Psoas muscle (tissue), 8 donors: ENCODE data around the gene RNF13. TPM values are rescaled to one million over a fixed set of nuclear protein-coding genes. Genes with fewer than 3 reads are reported as not detected.

ENCODE experiments used
- ATAC-seq, 4 donors: fragments of 200-7000 bp; cut with Tn5 transposase; one replicate each; pipeline ENCODE4 v1.9.1; 2020; ENCODE audit warnings: moderate library complexity in 3 of 4, mild to moderate bottlenecking in 2 of 4
- DNase-seq, 2 donors: peaks; one replicate each; pipeline ENCODE4 v3.0.0-alpha.2; 2020
- H3K27ac ChIP-seq: fragments of 200-600 bp; one replicate; pipeline ENCODE4 v1.8.0; 2022
- H3K27me3 ChIP-seq, 3 donors: fragments of 200-600 bp in 1 of 3; one replicate each; pipeline versions ENCODE4 v1.6.1 to v1.8.0; 2013 to 2022; ENCODE audit warnings: low read length in 2 of 3, mild to moderate bottlenecking in 2 of 3, moderate library complexity in 1 of 3; ENCODE audit not compliant: insufficient read depth in 3 of 3
- H3K36me3 ChIP-seq, 2 donors: fragments of 200-600 bp in 1 of 2; one replicate each; pipeline versions ENCODE4 v1.6.1 to v1.8.0; 2013 to 2022; ENCODE audit warnings: low read depth in 1 of 2, mild to moderate bottlenecking in 1 of 2, moderate library complexity in 1 of 2; ENCODE audit not compliant: insufficient read depth in 1 of 2
- H3K4me1 ChIP-seq: fragments of 200-600 bp; one replicate; pipeline ENCODE4 v1.8.0; 2022
- H3K4me3 ChIP-seq: fragments of 200-600 bp; one replicate; pipeline ENCODE4 v1.8.0; 2022; ENCODE audit warnings: mild to moderate bottlenecking
- H3K9me3 ChIP-seq: fragments of 200-600 bp; one replicate; pipeline ENCODE4 v1.8.0; 2022
- WGBS, 3 donors: extraction: QIAGEN DNeasy Blood & Tissue Kit; methylation state at CpG; one replicate each; pipeline versions ENCODE4 v1.1.6 to v1.1.7; 2013; 5-methylcytosine and 5-hydroxymethylcytosine counted together
- intact Hi-C, 2 donors: fragments of 100-400 bp; cut with DNase I; formaldehyde crosslinking; loops; one replicate each; pipeline versions ENCODE4 v1.11.0 to v1.14.2; 2022
- polyA plus RNA-seq, 3 donors: library from polyadenylated mRNA; stranded (reverse); fragments of 200-250 nt; gene quantifications; one replicate each; pipeline ENCODE4 v1.2.3, GENCODE V29; 2013
- total RNA-seq, 4 donors: library from RNA; stranded (reverse); fragmentation: NEBNext Ultra II Directional in 2 of 4; extraction: Animal tissue kit (Norgen Biotek cat#: 25700) in 2 of 4; gene quantifications; one replicate each; pipeline versions ENCODE4 v1.2.1 to v1.2.4, GENCODE V29; 2021 to 2023
- TF ChIP-seq, protein P1 (sequence below): fragments of 200-600 bp; IDR thresholded peaks from one replicate; pipeline ENCODE4 v1.8.0; 2022; ENCODE audit warnings: antibody characterized with exemption
- donor health status: healthy with polysubstance abuse.
- donor health status: DM: no; HTN: no; CAD: no; lungs with moderate emphysema.
- donor health status: Bipolar disorder and iron deficiency.
- donor health status: healthy.
- donor health status: DM: yes; HTN: yes; CAD: no.
- donor health status: DM: no; HTN: no; CAD: no.
- donor health status: DM: no; HTN: no; CAD: no.
- donor health status: DM: yes; HTN: yes; CAD: no.

Gene RNF13
- total and polyA plus RNA-seq, 7 donors: 21.7 to 51.0 (median 41.6) TPM

DNA sequence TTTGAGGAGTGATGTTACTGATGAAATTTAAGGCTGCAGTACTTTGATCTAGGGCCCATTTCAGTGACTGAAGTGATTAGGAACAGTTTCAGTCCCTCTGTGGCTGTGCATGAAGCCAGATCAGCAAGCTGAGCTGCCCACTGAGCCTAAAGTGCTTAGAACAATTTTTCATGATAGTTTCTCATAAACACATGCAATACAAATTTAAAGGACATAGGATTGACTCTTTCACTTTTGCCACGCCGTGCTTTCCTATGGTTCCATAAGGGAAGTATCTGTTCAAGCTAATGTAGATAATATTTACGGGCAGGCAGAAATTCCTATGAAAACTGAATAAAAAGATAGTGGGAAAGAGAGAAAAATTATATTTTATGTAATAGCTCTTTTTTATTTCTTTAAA is 31.3 kb upstream of the RNF13 start:
- no peak for ATAC-seq
- H3K27ac ChIP-seq: no peak overlapping the region
- WGBS, 3 donors: 81 to 92% (median 90%) methylated on average over 3 of the region's 3 CpGs
- DNase-seq: no peak
- intact Hi-C loops: no loop called here
- H3K4me3 ChIP-seq: no peak overlapping the region
- no peaks in the 10 kb centered on the region for H3K9me3 ChIP-seq
- no peaks in the 10 kb centered on the region for H3K27me3 ChIP-seq
- TF ChIP-seq, protein P1, sequence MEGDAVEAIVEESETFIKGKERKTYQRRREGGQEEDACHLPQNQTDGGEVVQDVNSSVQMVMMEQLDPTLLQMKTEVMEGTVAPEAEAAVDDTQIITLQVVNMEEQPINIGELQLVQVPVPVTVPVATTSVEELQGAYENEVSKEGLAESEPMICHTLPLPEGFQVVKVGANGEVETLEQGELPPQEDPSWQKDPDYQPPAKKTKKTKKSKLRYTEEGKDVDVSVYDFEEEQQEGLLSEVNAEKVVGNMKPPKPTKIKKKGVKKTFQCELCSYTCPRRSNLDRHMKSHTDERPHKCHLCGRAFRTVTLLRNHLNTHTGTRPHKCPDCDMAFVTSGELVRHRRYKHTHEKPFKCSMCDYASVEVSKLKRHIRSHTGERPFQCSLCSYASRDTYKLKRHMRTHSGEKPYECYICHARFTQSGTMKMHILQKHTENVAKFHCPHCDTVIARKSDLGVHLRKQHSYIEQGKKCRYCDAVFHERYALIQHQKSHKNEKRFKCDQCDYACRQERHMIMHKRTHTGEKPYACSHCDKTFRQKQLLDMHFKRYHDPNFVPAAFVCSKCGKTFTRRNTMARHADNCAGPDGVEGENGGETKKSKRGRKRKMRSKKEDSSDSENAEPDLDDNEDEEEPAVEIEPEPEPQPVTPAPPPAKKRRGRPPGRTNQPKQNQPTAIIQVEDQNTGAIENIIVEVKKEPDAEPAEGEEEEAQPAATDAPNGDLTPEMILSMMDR: no peak
- no peaks in the 10 kb centered on the region for H3K4me1 ChIP-seq
- H3K36me3 ChIP-seq: no peaks in the 10 kb centered on the region

DNA sequence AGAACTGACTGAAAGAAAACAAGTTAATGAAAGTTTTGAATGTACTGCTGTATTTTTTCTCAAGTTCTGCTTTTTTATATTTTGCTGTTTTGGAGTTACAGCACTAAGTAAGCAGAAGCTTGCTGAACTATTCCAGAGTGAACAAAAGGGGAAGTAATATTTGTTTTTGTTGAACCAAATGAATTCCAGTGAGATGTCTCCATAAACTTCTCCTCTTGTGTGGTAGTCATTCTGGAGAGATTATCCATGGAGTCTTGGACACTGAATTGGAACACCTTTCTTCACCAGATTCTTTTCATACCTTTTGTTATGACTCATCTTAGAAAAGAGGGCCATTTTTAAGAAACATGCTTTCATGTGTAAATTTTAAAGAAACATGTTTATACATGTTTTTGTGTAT is 29.4 kb upstream of the RNF13 start:
- no peaks in the 10 kb centered on the region for H3K4me1 ChIP-seq
- no peaks in the 10 kb centered on the region for H3K36me3 ChIP-seq
- no peak for DNase-seq
- no peaks in the 10 kb centered on the region for H3K9me3 ChIP-seq
- no peak overlapping the region for H3K27ac ChIP-seq
- no peak overlapping the region for H3K4me3 ChIP-seq
- intact Hi-C loops: no loop called here
- H3K27me3 ChIP-seq: no peaks in the 10 kb centered on the region
- TF ChIP-seq, protein P1: no peak
- ATAC-seq: no peak

DNA sequence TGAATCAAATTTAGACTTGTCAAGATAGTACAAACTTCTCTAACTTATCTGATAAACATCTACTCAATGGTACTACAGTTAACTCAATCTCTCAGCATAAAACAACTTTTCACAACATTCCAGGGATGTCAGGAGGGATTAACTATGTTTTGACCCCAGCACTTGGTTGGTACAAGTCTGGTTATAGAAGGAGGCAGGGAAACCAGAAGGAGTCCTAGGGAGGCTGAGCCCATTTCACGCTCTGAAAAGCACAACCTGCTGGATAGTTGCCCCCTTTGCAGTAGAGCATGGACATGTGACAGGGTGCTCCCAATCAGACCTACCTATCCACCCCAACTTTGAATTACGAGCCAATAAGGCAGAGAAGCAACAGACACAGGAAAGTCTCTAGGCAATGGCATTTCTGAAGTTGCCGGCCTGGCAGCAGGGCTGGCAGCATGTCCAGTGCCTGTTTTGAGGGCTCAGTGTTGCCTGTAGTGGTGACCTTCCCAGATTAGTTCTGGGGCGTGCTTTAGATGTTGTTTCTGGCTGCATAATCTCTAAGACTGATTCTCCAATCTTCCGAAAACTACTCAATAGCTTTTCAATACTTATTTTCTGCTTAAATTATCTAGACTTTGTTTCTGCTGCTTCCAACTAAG is 28.8 kb upstream of the RNF13 start:
- ATAC-seq (no peak), DNase-seq (no peak)
- Histone ChIP-seq H3K4me3 (no peak overlapping the region), H3K4me1 (no peaks in the 10 kb centered on the region), H3K27ac (no peak overlapping the region), H3K27me3 (no peaks in the 10 kb centered on the region), H3K36me3 (no peaks in the 10 kb centered on the region), H3K9me3 (no peaks in the 10 kb centered on the region)
- TF ChIP-seq, protein P1: no peak
- 66 to 83% (median 68%) methylated on average over 5 of the region's 5 CpGs for WGBS, 3 donors
- intact Hi-C loops: no loop called here

DNA sequence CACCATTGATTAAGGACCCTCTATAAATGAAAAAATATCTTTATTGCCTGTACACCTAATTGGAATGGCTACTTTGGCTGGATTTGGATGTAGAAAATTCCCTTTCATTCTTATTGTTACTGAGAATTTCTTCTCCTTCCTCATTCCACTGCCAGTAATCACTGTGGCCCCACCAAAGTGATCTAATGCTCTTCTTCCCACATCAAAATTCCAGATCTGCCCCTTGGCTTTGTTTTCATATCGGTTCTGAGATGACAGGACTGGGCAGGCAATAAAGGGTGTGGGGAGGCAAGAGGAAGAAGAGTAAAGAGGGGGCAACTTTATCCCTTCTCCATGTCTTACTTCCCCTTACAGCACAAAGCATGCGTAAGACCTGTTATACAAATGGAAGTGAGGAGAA is 22.7 kb upstream of the RNF13 start:
- WGBS, 3 donors: 79 to 85% (median 83%) methylated on average over 2 of the region's 2 CpGs
- Histone ChIP-seq H3K27ac (no peak overlapping the region), H3K4me3 (no peak overlapping the region), H3K4me1 (no peaks in the 10 kb centered on the region), H3K9me3 (no peaks in the 10 kb centered on the region), H3K36me3 (no peaks in the 10 kb centered on the region), H3K27me3 (peaks cover 0 to 10% (median 8%) of the 10 kb centered on the region in 3 donors)
- TF ChIP-seq, protein P1: no peak
- DNase-seq (no peak), ATAC-seq (no peak)
- intact Hi-C loops: no loop called here

DNA sequence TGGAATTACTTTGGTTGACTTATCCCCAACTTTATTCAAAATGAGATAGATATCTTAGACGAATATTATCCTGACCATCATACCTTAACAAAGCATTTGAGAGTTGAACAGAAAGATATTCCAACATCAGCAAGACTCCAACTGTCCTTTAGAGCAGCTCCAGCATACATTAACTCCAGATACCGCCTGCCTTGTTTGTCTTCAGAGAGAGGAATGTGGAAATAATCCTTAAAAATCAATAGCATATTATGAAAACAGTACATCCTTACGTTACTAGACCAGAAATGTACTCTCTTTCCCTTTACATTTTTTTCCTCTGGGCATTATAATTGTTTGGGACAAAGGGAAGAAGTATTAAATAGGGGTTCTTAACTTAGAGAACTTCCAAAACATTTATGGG is 22.3 kb upstream of the RNF13 start:
- Histone ChIP-seq H3K27me3 (peaks cover 0 to 10% (median 8%) of the 10 kb centered on the region in 3 donors), H3K27ac (no peak overlapping the region), H3K36me3 (no peaks in the 10 kb centered on the region), H3K9me3 (no peaks in the 10 kb centered on the region), H3K4me1 (no peaks in the 10 kb centered on the region), H3K4me3 (no peak overlapping the region)
- ATAC-seq (no peak), DNase-seq (no peak)
- intact Hi-C loops: no loop called here
- 65 to 75% (median 74%) methylated on average over 3 of the region's 3 CpGs for WGBS, 3 donors
- TF ChIP-seq, protein P1: no peak
